Common myeloid progenitor, CD34-positive (primary cell): ENCODE measurements around the gene CARMIL1.

ENCODE experiments used
- CTCF ChIA-PET: fragments of 350-600 bp; sonication (Branson Sonifier 250); formaldehyde crosslinking; loops from one replicate; lab custom pipeline; 2021; ENCODE audit warnings: antibody characterized with exemption; lab: Charles Lee
- POLR2A ChIA-PET: fragments of 350-600 bp; sonication (Branson Sonifier 250); formaldehyde crosslinking; loops from one replicate; lab custom pipeline; 2021; ENCODE audit warnings: antibody characterized with exemption; lab: Charles Lee
- DNase-seq, 3 donors: peaks; one replicate each; pipeline versions ENCODE4 v3.0.0 to v3.0.0-alpha.2; 2013
- H3K27ac ChIP-seq, 2 experiments: 1 replicate in 1 of 2; 2 replicates in 1 of 2; pipeline ENCODE4 v1.7.0; 2013; ENCODE audit warnings: inconsistent platforms in 2 of 2, low read length in 2 of 2, mild to moderate bottlenecking in 2 of 2, low read depth in 1 of 2, moderate library complexity in 1 of 2; ENCODE audit not compliant: severe bottlenecking in 2 of 2, insufficient read depth in 1 of 2, poor library complexity in 1 of 2
- H3K27me3 ChIP-seq, 5 experiments: replicated peaks in 2 of 5; 1 replicate in 3 of 5; 2 replicates in 2 of 5; pipeline versions ENCODE4 v1.6.1 to v1.7.0; 2013; ENCODE audit warnings: low read length in 4 of 5, mild to moderate bottlenecking in 2 of 5, moderate library complexity in 2 of 5, inconsistent platforms in 1 of 5; ENCODE audit not compliant: insufficient read depth in 5 of 5, control insufficient read depth in 4 of 5
- H3K36me3 ChIP-seq, 4 experiments: 1 replicate in 2 of 4; 2 replicates in 2 of 4; pipeline versions ENCODE4 v1.6.1 to v1.7.0; 2013; ENCODE audit warnings: low read length in 3 of 4, control low read depth in 1 of 4, mild to moderate bottlenecking in 1 of 4; ENCODE audit not compliant: control insufficient read depth in 4 of 4, insufficient read depth in 4 of 4
- H3K4me1 ChIP-seq, 4 experiments: 1 replicate in 3 of 4; 2 replicates in 1 of 4; pipeline versions ENCODE4 v1.6.1 to v1.7.1; 2013; ENCODE audit warnings: low read length in 3 of 4, mild to moderate bottlenecking in 3 of 4, control low read depth in 1 of 4, inconsistent platforms in 1 of 4, moderate library complexity in 1 of 4; ENCODE audit not compliant: control insufficient read depth in 4 of 4, insufficient read depth in 4 of 4; ENCODE audit errors: control extremely low read depth in 1 of 4
- H3K4me3 ChIP-seq, 7 experiments: 1 replicate in 4 of 7; 2 replicates in 3 of 7; pipeline versions ENCODE4 v1.5.1 to v1.7.0; 2013; ENCODE audit warnings: mild to moderate bottlenecking in 7 of 7, low read length in 6 of 7, moderate library complexity in 6 of 7, inconsistent platforms in 2 of 7, low read depth in 2 of 7, control low read depth in 1 of 7; ENCODE audit not compliant: insufficient read depth in 4 of 7, control insufficient read depth in 1 of 7; ENCODE audit errors: extremely low read depth in 1 of 7
- H3K9me3 ChIP-seq, 5 experiments: 1 replicate in 4 of 5; 2 replicates in 1 of 5; pipeline versions ENCODE4 v1.6.1 to v1.7.1; 2013; ENCODE audit warnings: low read length in 4 of 5, mild to moderate bottlenecking in 2 of 5, inconsistent platforms in 1 of 5, low read depth in 1 of 5, moderate library complexity in 1 of 5; ENCODE audit not compliant: control insufficient read depth in 4 of 5, insufficient read depth in 2 of 5; ENCODE audit errors: control extremely low read depth in 1 of 5
- WGBS: methylation state at CpG from one replicate; pipeline ENCODE4 v1.1.5; 2013; ENCODE audit not compliant: insufficient coverage; 5-methylcytosine and 5-hydroxymethylcytosine counted together

The CARMIL1 gene

GRCh38 chr6:25534942-25535631, 255.9 kb downstream of the CARMIL1 start:
- peak; percentile 57 to 85 (median 69) for DNase-seq
- H3K27me3 ChIP-seq, result no peaks in the 10 kb centered on the region
- H3K4me1 ChIP-seq, result peaks cover 0 to 32% (median 4%) of the 10 kb centered on the region in 4 experiments
- ChIA-PET CTCF (interaction anchor here (0.9 to 2.9 kb wide), 6 partner anchors 13 to 269 kb away, joined by 3 to 17 read pairs (median 4); no protein-coding TSS in a partner anchor), POLR2A (no interaction called here)
- no peaks in the 10 kb centered on the region for H3K9me3 ChIP-seq
- no peak overlapping the region for H3K27ac ChIP-seq
- H3K4me3 ChIP-seq, result no peak overlapping the region
- 92% methylated on average over 2 of the region's 5 CpGs for WGBS
- H3K36me3 ChIP-seq, result peaks cover 0 to 4% (median 1%) of the 10 kb centered on the region in 4 experiments

GRCh38 chr6:25535632-25536225, 256.6 kb downstream of the CARMIL1 start:
- POLR2A ChIA-PET, result no interaction called here
- DNase-seq, result no peak

GRCh38 chr6:25536781-25537180, 257.6 kb downstream of the CARMIL1 start:
- peak in 2 of 3 donors; percentile 26 to 64 for DNase-seq
- ChIA-PET CTCF (interaction anchor here (2.9 kb wide), 1 partner anchor 19 kb away, joined by 17 read pairs; no protein-coding TSS in a partner anchor), POLR2A (interaction anchor here (0.6 kb wide), 1 partner anchor 326 kb away, joined by 3 read pairs; no protein-coding TSS in a partner anchor)
- Histone ChIP-seq H3K36me3 (peaks cover 0 to 4% (median 1%) of the 10 kb centered on the region in 4 experiments), H3K4me1 (peaks cover 0 to 32% (median 4%) of the 10 kb centered on the region in 4 experiments), H3K4me3 (no peak overlapping the region), H3K27me3 (no peaks in the 10 kb centered on the region), H3K9me3 (peaks cover 0 to 2% (median 0%) of the 10 kb centered on the region in 5 experiments), H3K27ac (no peak overlapping the region)
- no CpG with 5 or more reads among the region's 4 CpGs for WGBS

More at GRCh38 chr6:25535632-25536225, 256.6 kb downstream of the CARMIL1 start:
- H3K36me3 ChIP-seq, result peaks cover 0 to 4% (median 1%) of the 10 kb centered on the region in 4 experiments
- H3K27ac ChIP-seq, result no peak overlapping the region
- peaks cover 0 to 32% (median 4%) of the 10 kb centered on the region in 4 experiments for H3K4me1 ChIP-seq
- WGBS, result no CpG with 5 or more reads among the region's 4 CpGs
- CTCF ChIA-PET, result interaction anchor here (1.2 to 2.9 kb wide), 4 partner anchors 13 to 270 kb away, joined by 3 to 17 read pairs (median 5); no protein-coding TSS in a partner anchor
- no peaks in the 10 kb centered on the region for H3K27me3 ChIP-seq
- no peaks in the 10 kb centered on the region for H3K9me3 ChIP-seq
- no peak overlapping the region for H3K4me3 ChIP-seq

GRCh38 chr6:25537349-25538018, 258.3 kb downstream of the CARMIL1 start:
- POLR2A ChIA-PET, result interaction anchor here (0.6 kb wide), 1 partner anchor 326 kb away, joined by 3 read pairs; no protein-coding TSS in a partner anchor
- H3K27ac ChIP-seq, result peak overlapping the region in 1 of 2 experiments; percentile 35
- H3K4me1 ChIP-seq, result peaks cover 0 to 34% (median 4%) of the 10 kb centered on the region in 4 experiments
- CTCF ChIA-PET, result interaction anchor here (1.3 to 1.6 kb wide), 2 partner anchors 15 to 19 kb away, joined by 3 read pairs; no protein-coding TSS in a partner anchor
- no peaks in the 10 kb centered on the region for H3K27me3 ChIP-seq
- peak overlapping the region in 4 of 7 experiments; percentile 13 to 70 (median 42) for H3K4me3 ChIP-seq
- WGBS, result 16% methylated on average over 5 of the region's 8 CpGs
- H3K9me3 ChIP-seq, result peaks cover 0 to 2% (median 0%) of the 10 kb centered on the region in 5 experiments
- H3K36me3 ChIP-seq, result peaks cover 0 to 4% (median 1%) of the 10 kb centered on the region in 4 experiments
- peak in 2 of 3 donors; percentile 36 to 57 for DNase-seq

- Histone ChIP-seq H3K4me1 (peaks cover 4 to 29% (median 7%) of the 10 kb centered on the region in 4 experiments), H3K4me3 (no peak overlapping the region), H3K27ac (no peak overlapping the region), H3K36me3 (peaks cover 0 to 4% (median 1%) of the 10 kb centered on the region in 4 experiments), H3K27me3 (no peaks in the 10 kb centered on the region), H3K9me3 (peaks cover 0 to 2% (median 0%) of the 10 kb centered on the region in 5 experiments)
- ChIA-PET CTCF (interaction anchor here (0.6 to 1.2 kb wide), 2 partner anchors 15 to 421 kb away, joined by 3 to 4 read pairs; no protein-coding TSS in a partner anchor), POLR2A (no interaction called here)
- no peak for DNase-seq
- no CpG with 5 or more reads among the region's 1 CpG for WGBS
Measured at GRCh38 chr6:25541228-25541627, 262.1 kb downstream of the CARMIL1 start.

GRCh38 chr6:25542984-25543910, 264.1 kb downstream of the CARMIL1 start:
- H3K9me3 ChIP-seq, result peaks cover 0 to 2% (median 0%) of the 10 kb centered on the region in 5 experiments
- no CpG with 5 or more reads among the region's 1 CpG for WGBS
- no peaks in the 10 kb centered on the region for H3K27me3 ChIP-seq
- H3K36me3 ChIP-seq, result peaks cover 0 to 4% (median 1%) of the 10 kb centered on the region in 4 experiments
- peaks cover 4 to 9% (median 4%) of the 10 kb centered on the region in 4 experiments for H3K4me1 ChIP-seq
- DNase-seq, result peak in 1 of 3 donors; percentile 19
- H3K27ac ChIP-seq, result no peak overlapping the region
- H3K4me3 ChIP-seq, result no peak overlapping the region
- ChIA-PET CTCF (interaction anchor here (0.7 to 1.5 kb wide), 3 partner anchors 20 to 319 kb away, joined by 3 to 4 read pairs (median 3); no protein-coding TSS in a partner anchor), POLR2A (no interaction called here)
